H9 (cell line): ENCODE data around the gene IL10RA. TPM values are rescaled to one million over a fixed set of nuclear protein-coding genes. Genes with fewer than 3 reads are reported as not detected.

Source experiments
- DNase-seq: peaks from one replicate; pipeline ENCODE4 v3.0.0-alpha.2; 2017
- H2AFZ ChIP-seq: one replicate; pipeline ENCODE4 v1.6.1; 2013; ENCODE audit warnings: mild to moderate bottlenecking, low read length, control low read depth, moderate library complexity
- H2AK5ac ChIP-seq: 2 replicates; pipeline ENCODE4 v1.6.1; 2013; ENCODE audit warnings: low read length, control low read depth, mixed read lengths; ENCODE audit not compliant: insufficient read length
- H2BK120ac ChIP-seq: one replicate; pipeline ENCODE4 v1.6.1; 2013; ENCODE audit warnings: low read depth, mild to moderate bottlenecking, low read length, control low read depth, inconsistent platforms; ENCODE audit not compliant: poor library complexity, severe bottlenecking
- H2BK12ac ChIP-seq: 2 replicates; pipeline ENCODE4 v1.6.1; 2013; ENCODE audit warnings: low read length, control low read depth, mixed read lengths, low read depth; ENCODE audit not compliant: insufficient read length
- H2BK15ac ChIP-seq: 2 replicates; pipeline ENCODE4 v1.6.1; 2013; ENCODE audit warnings: low read depth, low read length, control low read depth
- H2BK20ac ChIP-seq: one replicate; pipeline ENCODE4 v1.6.1; 2013; ENCODE audit warnings: low read depth, mild to moderate bottlenecking, low read length, control low read depth, inconsistent platforms; ENCODE audit not compliant: poor library complexity, severe bottlenecking
- H2BK5ac ChIP-seq: 2 replicates; pipeline ENCODE4 v1.6.1; 2013; ENCODE audit warnings: low read length, control low read depth, mixed read lengths; ENCODE audit not compliant: insufficient read length
- H3K14ac ChIP-seq: 2 replicates; pipeline ENCODE4 v1.6.1; 2013; ENCODE audit warnings: low read length, control low read depth; ENCODE audit not compliant: insufficient read depth
- H3K18ac ChIP-seq: 2 replicates; pipeline ENCODE4 v1.6.1; 2013; ENCODE audit warnings: low read depth, mild to moderate bottlenecking, mixed read lengths, low read length, control low read depth; ENCODE audit not compliant: insufficient read length
- H3K23ac ChIP-seq: 2 replicates; pipeline ENCODE4 v1.6.1; 2013; ENCODE audit warnings: low read length, control low read depth, mixed read lengths, low read depth; ENCODE audit not compliant: insufficient read length
- H3K23me2 ChIP-seq: 2 replicates; pipeline ENCODE4 v1.6.1; 2013; ENCODE audit warnings: low read depth, mild to moderate bottlenecking, mixed read lengths, low read length, control low read depth; ENCODE audit not compliant: insufficient read length, poor library complexity, severe bottlenecking
- H3K27ac ChIP-seq: 2 replicates; pipeline ENCODE4 v1.5.1; 2013; ENCODE audit warnings: low read length, control low read depth, mixed read lengths, low read depth; ENCODE audit not compliant: insufficient read length
- H3K27me3 ChIP-seq: 2 replicates; pipeline ENCODE4 v1.6.1; 2013; ENCODE audit warnings: low read length, control low read depth, inconsistent platforms; ENCODE audit not compliant: insufficient read depth
- H3K4ac ChIP-seq: 2 replicates; pipeline ENCODE4 v1.6.1; 2013; ENCODE audit warnings: low read depth, mild to moderate bottlenecking, control low read depth, inconsistent platforms, low read length, moderate library complexity
- H3K4me1 ChIP-seq: 2 replicates; pipeline ENCODE4 v1.6.1; 2013; ENCODE audit warnings: low read length, control low read depth, inconsistent platforms; ENCODE audit not compliant: insufficient read depth
- H3K4me2 ChIP-seq: 2 replicates; pipeline ENCODE4 v1.6.1; 2013; ENCODE audit warnings: low read length, control low read depth, mixed read lengths; ENCODE audit not compliant: insufficient read length, insufficient read depth
- H3K56ac ChIP-seq: 2 replicates; pipeline ENCODE4 v1.6.1; 2013; ENCODE audit warnings: low read depth, mild to moderate bottlenecking, mixed read lengths, low read length, control low read depth; ENCODE audit not compliant: insufficient read length
- H3K79me1 ChIP-seq: 2 replicates; pipeline ENCODE4 v1.6.1; 2013; ENCODE audit warnings: low read depth, mild to moderate bottlenecking, moderate library complexity, low read length, control low read depth, inconsistent platforms; ENCODE audit not compliant: insufficient read depth, poor library complexity, severe bottlenecking
- H3K79me2 ChIP-seq: 2 replicates; pipeline ENCODE4 v1.6.1; 2013; ENCODE audit warnings: low read length, control low read depth, inconsistent platforms; ENCODE audit not compliant: insufficient read depth
- H3K9ac ChIP-seq: 2 replicates; pipeline ENCODE4 v1.6.1; 2013; ENCODE audit warnings: low read length, control low read depth, mixed read lengths; ENCODE audit not compliant: insufficient read length; ENCODE audit errors: extremely low read depth
- H3K9me3 ChIP-seq: one replicate; pipeline ENCODE4 v1.6.1; 2013; ENCODE audit warnings: low read depth, low read length, inconsistent platforms; ENCODE audit not compliant: control insufficient read depth
- H3T11ph ChIP-seq: one replicate; pipeline ENCODE4 v1.6.1; 2013; ENCODE audit warnings: mild to moderate bottlenecking, low read length, control low read depth, inconsistent platforms
- H4K20me1 ChIP-seq: one replicate; pipeline ENCODE4 v1.6.1; 2013; ENCODE audit not compliant: control insufficient read depth, insufficient read length, insufficient read depth
- H4K5ac ChIP-seq: 2 replicates; pipeline ENCODE4 v1.6.1; 2013; ENCODE audit warnings: low read depth, mild to moderate bottlenecking, mixed read lengths, low read length, control low read depth; ENCODE audit not compliant: insufficient read length
- H4K8ac ChIP-seq: replicated peaks from 2 replicates; pipeline ENCODE4 v1.6.1; 2013; ENCODE audit warnings: low read length, control low read depth, mixed read lengths, low read depth; ENCODE audit not compliant: insufficient read length
- H4K91ac ChIP-seq: 2 replicates; pipeline ENCODE4 v1.6.1; 2013; ENCODE audit warnings: low read depth, mild to moderate bottlenecking, moderate library complexity, mixed read lengths, low read length, control low read depth; ENCODE audit not compliant: insufficient read length
- H3K27ac Mint-ChIP-seq, 3 experiments: 2 replicates in 2 of 3; 3 replicates in 1 of 3; pipeline ENCODE4 v1.8.0; 2020 to 2021; ENCODE audit warnings: mixed read lengths in 3 of 3, mild to moderate bottlenecking in 1 of 3, moderate library complexity in 1 of 3
- H3K27me3 Mint-ChIP-seq: 2 replicates; pipeline ENCODE4 v1.8.0; 2021; ENCODE audit warnings: low read depth, mild to moderate bottlenecking, moderate library complexity, mixed read lengths
- H3K36me3 Mint-ChIP-seq, 3 experiments: 2 replicates in 2 of 3; 3 replicates in 1 of 3; pipeline ENCODE4 v1.8.0; 2020 to 2021; ENCODE audit warnings: low read depth in 3 of 3, mixed read lengths in 3 of 3; ENCODE audit not compliant: insufficient read depth in 1 of 3
- H3K4me1 Mint-ChIP-seq, 2 experiments: 2 replicates each; pipeline ENCODE4 v1.8.0; 2020; ENCODE audit warnings: mixed read lengths in 2 of 2
- H3K4me3 Mint-ChIP-seq, 2 experiments: 2 replicates in 1 of 2; 3 replicates in 1 of 2; pipeline ENCODE4 v1.8.0; 2020 to 2021; ENCODE audit warnings: mild to moderate bottlenecking in 2 of 2, mixed read lengths in 2 of 2, moderate library complexity in 1 of 2
- H3K9me3 Mint-ChIP-seq, 2 experiments: 2 replicates in 1 of 2; 3 replicates in 1 of 2; pipeline ENCODE4 v1.8.0; 2020; ENCODE audit warnings: mild to moderate bottlenecking in 2 of 2, mixed read lengths in 2 of 2, moderate library complexity in 1 of 2
- CTCF ChIP-seq: fragments of 200-600 bp; sonication (generic); conservative IDR thresholded peaks from 3 replicates; pipeline ENCODE4 v1.8.0; 2021; ENCODE audit warnings: antibody characterized with exemption, mild to moderate bottlenecking
- WGBS: extraction: QIAGEN DNeasy Blood & Tissue Kit; methylation state at CpG from one replicate; pipeline ENCODE4 v1.1.7; 2013; ENCODE audit warnings: missing lambda C conversion rate, low lambda C conversion rate, mixed read lengths; ENCODE audit not compliant: insufficient read length; ENCODE audit errors: extremely low coverage; 5-methylcytosine and 5-hydroxymethylcytosine counted together
- total RNA-seq: library from RNA; stranded (reverse); gene quantifications from 2 replicates; pipeline ENCODE4 v1.2.1, GENCODE V29; 2021

The IL10RA gene
- total RNA-seq, 1 experiment from 2014 or later, result not detected

GRCh38 chr11:118009864-118010737 lies 23.9 kb downstream of the IL10RA start:
- Histone ChIP-seq H3K18ac (no peak overlapping the region), H3K4me2 (no peak overlapping the region), H4K8ac (no peak overlapping the region), H3T11ph (no peak overlapping the region), H4K91ac (no peak overlapping the region), H4K20me1 (no peaks in the 10 kb centered on the region), H4K5ac (no peak overlapping the region), H3K9me3 (no peaks in the 10 kb centered on the region), H3K27me3 (peaks cover 2% of the 10 kb centered on the region; the same call in 1 of the 2 replicates), H3K14ac (no peak overlapping the region; the same call in 1 of the 2 replicates), H3K4me1 (no peaks in the 10 kb centered on the region), H3K79me1 (no peaks in the 10 kb centered on the region), H3K9ac (no peak overlapping the region), H2BK15ac (no peak overlapping the region), H2AK5ac (no peak overlapping the region), H3K23me2 (no peaks in the 10 kb centered on the region), H2BK5ac (no peak overlapping the region), H2BK120ac (no peak overlapping the region), H3K23ac (no peak overlapping the region), H3K27ac (no peak overlapping the region), H2AFZ (no peak overlapping the region), H3K79me2 (no peaks in the 10 kb centered on the region), H3K4ac (no peak overlapping the region), H3K56ac (no peak overlapping the region), H2BK12ac (no peak overlapping the region), H2BK20ac (no peak overlapping the region)
- Mint-ChIP-seq H3K36me3 (no peaks in the 10 kb centered on the region), H3K4me3 (no peak overlapping the region), H3K27ac (no peak overlapping the region), H3K27me3 (peaks cover 10% of the 10 kb centered on the region), H3K4me1 (no peaks in the 10 kb centered on the region), H3K9me3 (no peaks in the 10 kb centered on the region)
- DNase-seq, result no peak
- no CpG with 5 or more reads among the region's 9 CpGs for WGBS
- TF ChIP-seq CTCF, result no peak
